Measurements from ENCODE around the gene EQTN. TPM values are rescaled to one million over a fixed set of nuclear protein-coding genes. Genes with fewer than 3 reads are reported as not detected.
A peak's percentile ranks its signal among the peaks of the same experiment; 100 is the strongest.

Gene EQTN
- total RNA-seq, 1 donor from 2014 or later = 1.2 TPM

GRCh38 chr9:27339661-27340284 lies 42.8 kb upstream of the EQTN start:
- Mint-ChIP-seq H3K27me3 (ENCODE audit: low read depth) (no peaks in the 10 kb centered on the region), H3K4me1 (peaks cover 19% of the 10 kb centered on the region), H3K27ac (no peak overlapping the region), H3K4me3 (no peak overlapping the region), H3K36me3 (peaks cover 8% of the 10 kb centered on the region), H3K9me3 (no peaks in the 10 kb centered on the region)
- no peak for DNase-seq (ENCODE audit: low spot score in 2 of 2, unreplicated experiment in 2 of 2)
- TF ChIP-seq CTCF (IDR thresholded peaks at IDR 0.05; ENCODE audit: unreplicated experiment) = no peak

- DNase-seq (ENCODE audit: low spot score in 2 of 2, unreplicated experiment in 2 of 2) = no peak
- TF ChIP-seq CTCF (IDR thresholded peaks at IDR 0.05; ENCODE audit: unreplicated experiment) = no peak
- Mint-ChIP-seq H3K36me3 (peaks cover 6% of the 10 kb centered on the region), H3K4me3 (no peak overlapping the region), H3K4me1 (peaks cover 23% of the 10 kb centered on the region), H3K9me3 (no peaks in the 10 kb centered on the region), H3K27ac (peak overlapping the region; percentile 83), H3K27me3 (ENCODE audit: low read depth) (no peaks in the 10 kb centered on the region)
Observed at GRCh38 chr9:27338527-27338903, 41.6 kb upstream of the EQTN start.

GRCh38 chr9:27337833-27338526 lies 41.0 kb upstream of the EQTN start:
- Mint-ChIP-seq H3K27me3 (ENCODE audit: low read depth) (no peaks in the 10 kb centered on the region), H3K4me1 (peaks cover 26% of the 10 kb centered on the region), H3K36me3 (peaks cover 5% of the 10 kb centered on the region), H3K4me3 (no peak overlapping the region), H3K27ac (peak overlapping the region; percentile 83), H3K9me3 (no peaks in the 10 kb centered on the region)
- DNase-seq (ENCODE audit: low spot score in 2 of 2, unreplicated experiment in 2 of 2) = no peak
- TF ChIP-seq CTCF (IDR thresholded peaks at IDR 0.05; ENCODE audit: unreplicated experiment) = no peak

- DNase-seq (ENCODE audit: low spot score in 2 of 2, unreplicated experiment in 2 of 2) = no peak
- no peaks in the 10 kb centered on the region for H3K9me3 Mint-ChIP-seq
- TF ChIP-seq CTCF (IDR thresholded peaks at IDR 0.05; ENCODE audit: unreplicated experiment) = no peak
- H3K4me3 Mint-ChIP-seq = no peak overlapping the region
- H3K27me3 Mint-ChIP-seq (ENCODE audit: low read depth) = no peaks in the 10 kb centered on the region
- H3K36me3 Mint-ChIP-seq = peaks cover 3% of the 10 kb centered on the region
- H3K4me1 Mint-ChIP-seq = peaks cover 26% of the 10 kb centered on the region
- H3K27ac Mint-ChIP-seq = no peak overlapping the region
Observed at GRCh38 chr9:27337236-27337635, 40.3 kb upstream of the EQTN start.

GRCh38 chr9:27336829-27337228 lies 39.9 kb upstream of the EQTN start:
- H3K27me3 Mint-ChIP-seq (ENCODE audit: low read depth) = no peaks in the 10 kb centered on the region
- no peak overlapping the region for H3K4me3 Mint-ChIP-seq
- no peak for DNase-seq (ENCODE audit: low spot score in 2 of 2, unreplicated experiment in 2 of 2)
- TF ChIP-seq CTCF (IDR thresholded peaks at IDR 0.05; ENCODE audit: unreplicated experiment) = no peak
- peaks cover 3% of the 10 kb centered on the region for H3K36me3 Mint-ChIP-seq
- H3K27ac Mint-ChIP-seq = no peak overlapping the region
- H3K4me1 Mint-ChIP-seq = peaks cover 26% of the 10 kb centered on the region
- H3K9me3 Mint-ChIP-seq = no peaks in the 10 kb centered on the region

All from mesothelial cell of epicardium (in vitro differentiated cells).